Adipocyte (in vitro differentiated cells): ENCODE measurements around the gene PUS7L.

Source experiments
- DNase-seq: peaks from one replicate; pipeline ENCODE4 v3.0.0-alpha.2; 2015; ENCODE audit warnings: low read depth
- H3K27me3 ChIP-seq: replicated peaks from 2 replicates; pipeline ENCODE4 v1.7.0; 2013; ENCODE audit warnings: mild to moderate bottlenecking, low read length, moderate library complexity; ENCODE audit not compliant: control insufficient read depth, insufficient read depth
- H3K36me3 ChIP-seq: 2 replicates; pipeline ENCODE4 v1.7.0; 2013; ENCODE audit warnings: low read length, mild to moderate bottlenecking, moderate library complexity; ENCODE audit not compliant: control insufficient read depth, insufficient read depth, severe bottlenecking
- H3K4me1 ChIP-seq: 2 replicates; pipeline ENCODE4 v1.7.0; 2013; ENCODE audit warnings: mild to moderate bottlenecking, low read length, moderate library complexity; ENCODE audit not compliant: control insufficient read depth, insufficient read depth
- H3K4me3 ChIP-seq: 2 replicates; pipeline ENCODE4 v1.7.0; 2013; ENCODE audit warnings: mild to moderate bottlenecking, low read length, moderate library complexity
- H3K9ac ChIP-seq: 2 replicates; pipeline ENCODE4 v1.7.0; 2013; ENCODE audit warnings: mild to moderate bottlenecking, low read length, moderate library complexity
- H3K9me3 ChIP-seq: 2 replicates; pipeline ENCODE4 v1.7.0; 2013; ENCODE audit warnings: mild to moderate bottlenecking, low read length, moderate library complexity; ENCODE audit not compliant: control insufficient read depth

The PUS7L gene, protein sequence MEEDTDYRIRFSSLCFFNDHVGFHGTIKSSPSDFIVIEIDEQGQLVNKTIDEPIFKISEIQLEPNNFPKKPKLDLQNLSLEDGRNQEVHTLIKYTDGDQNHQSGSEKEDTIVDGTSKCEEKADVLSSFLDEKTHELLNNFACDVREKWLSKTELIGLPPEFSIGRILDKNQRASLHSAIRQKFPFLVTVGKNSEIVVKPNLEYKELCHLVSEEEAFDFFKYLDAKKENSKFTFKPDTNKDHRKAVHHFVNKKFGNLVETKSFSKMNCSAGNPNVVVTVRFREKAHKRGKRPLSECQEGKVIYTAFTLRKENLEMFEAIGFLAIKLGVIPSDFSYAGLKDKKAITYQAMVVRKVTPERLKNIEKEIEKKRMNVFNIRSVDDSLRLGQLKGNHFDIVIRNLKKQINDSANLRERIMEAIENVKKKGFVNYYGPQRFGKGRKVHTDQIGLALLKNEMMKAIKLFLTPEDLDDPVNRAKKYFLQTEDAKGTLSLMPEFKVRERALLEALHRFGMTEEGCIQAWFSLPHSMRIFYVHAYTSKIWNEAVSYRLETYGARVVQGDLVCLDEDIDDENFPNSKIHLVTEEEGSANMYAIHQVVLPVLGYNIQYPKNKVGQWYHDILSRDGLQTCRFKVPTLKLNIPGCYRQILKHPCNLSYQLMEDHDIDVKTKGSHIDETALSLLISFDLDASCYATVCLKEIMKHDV

DNA sequence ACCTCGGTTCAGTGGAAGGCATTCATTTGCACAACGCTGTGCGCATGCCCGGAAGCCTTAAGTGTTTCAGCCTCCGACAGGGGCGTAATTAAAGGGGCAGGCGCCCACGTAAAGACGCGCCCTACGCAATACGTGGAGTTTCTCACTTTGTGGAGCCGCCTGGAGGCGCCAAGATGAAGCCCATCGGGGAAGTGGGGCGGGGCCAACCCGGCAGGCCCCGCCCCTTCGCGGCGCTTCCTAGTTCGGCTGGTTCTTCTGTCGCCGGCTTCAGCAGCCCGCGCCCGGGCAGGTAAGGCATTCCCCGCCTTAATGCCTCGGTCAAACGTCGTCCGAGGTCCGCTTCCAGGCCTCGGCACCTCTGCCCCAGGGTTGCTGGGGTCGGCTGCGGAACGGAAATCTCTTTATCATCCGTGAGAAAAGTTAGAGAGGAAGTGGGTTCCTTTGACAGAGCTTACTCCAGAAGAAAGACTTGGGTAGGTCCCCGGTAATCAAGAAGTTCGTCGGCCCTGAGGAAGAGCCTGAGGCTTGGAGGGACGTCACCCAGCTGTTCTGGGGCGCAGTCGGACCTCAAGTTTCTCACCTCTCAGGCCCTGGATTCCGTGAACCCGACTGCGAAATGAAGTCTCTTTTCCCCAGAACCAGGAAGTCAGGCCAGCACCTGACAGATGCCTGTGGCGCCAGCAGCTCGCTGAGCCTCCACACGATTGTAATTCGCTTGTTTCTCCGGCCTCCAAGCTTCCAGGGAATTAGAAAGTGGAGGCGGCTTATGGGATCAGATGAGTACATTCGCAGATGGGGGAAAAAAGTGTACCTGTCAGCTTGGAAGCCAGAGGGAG lies at the start of gene PUS7L, which contains the start of gene IRAK4:
PUS7L (minus strand) TSS at position 63 of the 836 bp plus-strand sequence. CDS start 3,545 bp downstream, outside the sequence.
IRAK4 (plus strand) TSS at position 224 of the 836 bp plus-strand sequence. CDS start 9,161 bp downstream, outside the sequence.
- H3K27me3 ChIP-seq: no peaks in the 10 kb centered on the region
- peak within 1 kb of the TSS; percentile 90 for H3K4me3 ChIP-seq
- H3K9me3 ChIP-seq: no peaks in the 10 kb centered on the region
- H3K36me3 ChIP-seq: peaks cover 7% of the 10 kb centered on the region
- peaks cover 21% of the 10 kb centered on the region for H3K4me1 ChIP-seq
- H3K9ac ChIP-seq: peak within 1 kb of the TSS; percentile 89
- DNase-seq: peak; percentile 99

GRCh38 chr12:43807386-43807785 lies 48.8 kb upstream of the PUS7L start:
- H3K4me1 ChIP-seq: peaks cover 34% of the 10 kb centered on the region
- peak overlapping the region; percentile 98 for H3K4me3 ChIP-seq
- H3K9me3 ChIP-seq: no peaks in the 10 kb centered on the region
- H3K9ac ChIP-seq: peak overlapping the region; percentile 97
- no peak for DNase-seq
- no peaks in the 10 kb centered on the region for H3K27me3 ChIP-seq
- H3K36me3 ChIP-seq: peaks cover 15% of the 10 kb centered on the region

GRCh38 chr12:43806737-43807072 lies 48.1 kb upstream of the PUS7L start:
- Histone ChIP-seq H3K27me3 (no peaks in the 10 kb centered on the region), H3K4me1 (peaks cover 34% of the 10 kb centered on the region), H3K4me3 (peak overlapping the region; percentile 98), H3K36me3 (peaks cover 22% of the 10 kb centered on the region), H3K9ac (peak overlapping the region; percentile 97), H3K9me3 (no peaks in the 10 kb centered on the region)
- DNase-seq: no peak

GRCh38 chr12:43805860-43806736 lies 47.5 kb upstream of the PUS7L start, which contains the start of gene TWF1:
Gene TWF1 (minus strand): TSS chr12:43806317. CDS start chr12:43806245, 72 bp downstream.
- Histone ChIP-seq H3K9me3 (no peaks in the 10 kb centered on the region), H3K4me3 (peak within 1 kb of the TSS; percentile 98), H3K4me1 (peaks cover 34% of the 10 kb centered on the region), H3K36me3 (peaks cover 28% of the 10 kb centered on the region), H3K27me3 (no peaks in the 10 kb centered on the region), H3K9ac (peak within 1 kb of the TSS; percentile 97)
- peak; percentile 93 for DNase-seq

- Histone ChIP-seq H3K9ac (peak overlapping the region; percentile 97), H3K36me3 (peaks cover 36% of the 10 kb centered on the region), H3K4me1 (peaks cover 34% of the 10 kb centered on the region), H3K27me3 (no peaks in the 10 kb centered on the region), H3K4me3 (peak overlapping the region; percentile 98), H3K9me3 (no peaks in the 10 kb centered on the region)
- DNase-seq: no peak
Observed at GRCh38 chr12:43805149-43805859, 46.7 kb upstream of the PUS7L start.

GRCh38 chr12:43797561-43798217 lies 39.1 kb upstream of the PUS7L start:
- Histone ChIP-seq H3K27me3 (no peaks in the 10 kb centered on the region), H3K9ac (no peak overlapping the region), H3K4me1 (no peaks in the 10 kb centered on the region), H3K9me3 (no peaks in the 10 kb centered on the region), H3K4me3 (no peak overlapping the region), H3K36me3 (peaks cover 85% of the 10 kb centered on the region)
- DNase-seq: no peak

DNA sequence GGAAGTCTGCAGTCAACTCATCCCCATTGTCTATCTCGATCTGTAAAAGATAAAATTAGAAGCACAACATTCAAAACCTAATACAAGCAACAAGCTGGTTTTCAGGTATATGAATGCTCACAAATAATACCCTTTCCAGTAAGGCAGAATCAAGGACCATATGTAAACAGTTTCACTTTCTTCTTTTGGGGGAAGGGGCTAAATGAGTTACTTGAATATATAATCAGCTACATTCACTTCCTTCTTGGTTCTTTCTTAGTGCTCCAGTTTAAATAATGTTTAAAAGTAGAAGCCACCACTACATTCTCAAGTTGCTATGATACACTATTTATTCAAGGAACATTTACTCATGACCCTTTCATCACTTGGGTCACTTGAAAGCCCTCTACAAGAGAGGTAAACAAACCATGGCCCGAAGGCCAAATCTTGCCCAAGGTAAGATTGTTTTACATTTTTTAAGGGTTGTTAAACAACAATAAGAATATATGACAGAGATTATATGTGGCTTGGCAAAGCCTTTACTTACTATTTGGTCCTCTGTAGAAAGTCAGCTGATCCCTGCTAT lies 37.2 kb upstream of the PUS7L start:
- Histone ChIP-seq H3K9me3 (no peaks in the 10 kb centered on the region), H3K4me1 (no peaks in the 10 kb centered on the region), H3K9ac (no peak overlapping the region), H3K36me3 (peaks cover 66% of the 10 kb centered on the region), H3K27me3 (no peaks in the 10 kb centered on the region), H3K4me3 (no peak overlapping the region)
- peak; percentile 27 for DNase-seq

- Histone ChIP-seq H3K4me3 (no peak overlapping the region), H3K4me1 (no peaks in the 10 kb centered on the region), H3K9ac (no peak overlapping the region), H3K27me3 (no peaks in the 10 kb centered on the region), H3K36me3 (peaks cover 31% of the 10 kb centered on the region), H3K9me3 (no peaks in the 10 kb centered on the region)
- peak; percentile 24 for DNase-seq
Observed at GRCh38 chr12:43789941-43790340, 31.4 kb upstream of the PUS7L start.

DNA sequence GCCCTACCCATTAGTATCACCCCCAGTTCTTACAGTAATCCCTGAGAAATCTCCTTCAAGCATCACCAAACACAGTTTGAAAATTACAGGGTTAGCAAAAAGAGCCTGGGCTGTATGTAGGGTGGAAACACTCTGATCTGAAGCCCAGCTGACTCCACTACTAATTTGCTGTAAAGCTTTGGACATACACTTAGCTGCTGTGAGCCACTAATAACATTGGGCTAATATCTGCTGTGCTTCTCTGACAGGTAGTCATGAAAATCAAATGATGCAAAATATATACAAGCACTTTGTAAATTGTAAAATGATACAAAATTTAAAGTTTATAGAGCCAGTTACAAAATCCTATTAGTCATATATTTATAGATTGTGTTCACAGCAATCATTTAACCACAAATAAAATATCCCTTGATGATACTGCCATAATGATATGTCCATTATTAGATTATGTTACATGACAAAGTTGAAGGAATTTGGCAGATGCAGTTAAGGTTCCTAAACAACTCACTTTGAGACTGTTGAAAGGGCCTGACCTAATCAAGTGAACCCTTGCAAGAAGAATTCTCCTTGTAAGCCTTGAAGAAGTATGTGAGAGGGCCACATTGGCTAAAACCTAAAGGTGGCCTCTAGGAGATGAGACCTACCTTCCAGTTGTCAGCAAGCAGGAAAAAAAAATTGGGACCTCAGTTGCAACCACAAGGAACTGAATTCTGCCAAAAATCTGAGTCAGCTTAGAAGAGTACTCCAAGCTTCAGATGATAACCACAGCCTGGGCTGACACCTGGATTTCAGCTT lies 28.5 kb upstream of the PUS7L start:
- Histone ChIP-seq H3K9me3 (no peaks in the 10 kb centered on the region), H3K36me3 (peaks cover 49% of the 10 kb centered on the region), H3K27me3 (no peaks in the 10 kb centered on the region), H3K9ac (no peak overlapping the region), H3K4me1 (no peaks in the 10 kb centered on the region), H3K4me3 (no peak overlapping the region)
- DNase-seq: no peak
